Uterine smooth muscle cell (primary cell): ENCODE data around the gene ANKHD1. TPM values are rescaled to one million over a fixed set of nuclear protein-coding genes. Genes with fewer than 3 reads are reported as not detected.

Source experiments
- total RNA-seq: library from RNA; depleted of rRNA; stranded (reverse); fragments of >200 nt; gene quantifications from 2 replicates; pipeline ENCODE4 v1.2.3, GENCODE V29; 2014

ANKHD1 gene, protein sequence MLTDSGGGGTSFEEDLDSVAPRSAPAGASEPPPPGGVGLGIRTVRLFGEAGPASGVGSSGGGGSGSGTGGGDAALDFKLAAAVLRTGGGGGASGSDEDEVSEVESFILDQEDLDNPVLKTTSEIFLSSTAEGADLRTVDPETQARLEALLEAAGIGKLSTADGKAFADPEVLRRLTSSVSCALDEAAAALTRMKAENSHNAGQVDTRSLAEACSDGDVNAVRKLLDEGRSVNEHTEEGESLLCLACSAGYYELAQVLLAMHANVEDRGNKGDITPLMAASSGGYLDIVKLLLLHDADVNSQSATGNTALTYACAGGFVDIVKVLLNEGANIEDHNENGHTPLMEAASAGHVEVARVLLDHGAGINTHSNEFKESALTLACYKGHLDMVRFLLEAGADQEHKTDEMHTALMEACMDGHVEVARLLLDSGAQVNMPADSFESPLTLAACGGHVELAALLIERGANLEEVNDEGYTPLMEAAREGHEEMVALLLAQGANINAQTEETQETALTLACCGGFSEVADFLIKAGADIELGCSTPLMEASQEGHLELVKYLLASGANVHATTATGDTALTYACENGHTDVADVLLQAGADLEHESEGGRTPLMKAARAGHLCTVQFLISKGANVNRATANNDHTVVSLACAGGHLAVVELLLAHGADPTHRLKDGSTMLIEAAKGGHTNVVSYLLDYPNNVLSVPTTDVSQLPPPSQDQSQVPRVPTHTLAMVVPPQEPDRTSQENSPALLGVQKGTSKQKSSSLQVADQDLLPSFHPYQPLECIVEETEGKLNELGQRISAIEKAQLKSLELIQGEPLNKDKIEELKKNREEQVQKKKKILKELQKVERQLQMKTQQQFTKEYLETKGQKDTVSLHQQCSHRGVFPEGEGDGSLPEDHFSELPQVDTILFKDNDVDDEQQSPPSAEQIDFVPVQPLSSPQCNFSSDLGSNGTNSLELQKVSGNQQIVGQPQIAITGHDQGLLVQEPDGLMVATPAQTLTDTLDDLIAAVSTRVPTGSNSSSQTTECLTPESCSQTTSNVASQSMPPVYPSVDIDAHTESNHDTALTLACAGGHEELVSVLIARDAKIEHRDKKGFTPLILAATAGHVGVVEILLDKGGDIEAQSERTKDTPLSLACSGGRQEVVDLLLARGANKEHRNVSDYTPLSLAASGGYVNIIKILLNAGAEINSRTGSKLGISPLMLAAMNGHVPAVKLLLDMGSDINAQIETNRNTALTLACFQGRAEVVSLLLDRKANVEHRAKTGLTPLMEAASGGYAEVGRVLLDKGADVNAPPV (N-terminal part only)
- total RNA-seq: 74.0 and 87.2 TPM in 2 replicates

DNA sequence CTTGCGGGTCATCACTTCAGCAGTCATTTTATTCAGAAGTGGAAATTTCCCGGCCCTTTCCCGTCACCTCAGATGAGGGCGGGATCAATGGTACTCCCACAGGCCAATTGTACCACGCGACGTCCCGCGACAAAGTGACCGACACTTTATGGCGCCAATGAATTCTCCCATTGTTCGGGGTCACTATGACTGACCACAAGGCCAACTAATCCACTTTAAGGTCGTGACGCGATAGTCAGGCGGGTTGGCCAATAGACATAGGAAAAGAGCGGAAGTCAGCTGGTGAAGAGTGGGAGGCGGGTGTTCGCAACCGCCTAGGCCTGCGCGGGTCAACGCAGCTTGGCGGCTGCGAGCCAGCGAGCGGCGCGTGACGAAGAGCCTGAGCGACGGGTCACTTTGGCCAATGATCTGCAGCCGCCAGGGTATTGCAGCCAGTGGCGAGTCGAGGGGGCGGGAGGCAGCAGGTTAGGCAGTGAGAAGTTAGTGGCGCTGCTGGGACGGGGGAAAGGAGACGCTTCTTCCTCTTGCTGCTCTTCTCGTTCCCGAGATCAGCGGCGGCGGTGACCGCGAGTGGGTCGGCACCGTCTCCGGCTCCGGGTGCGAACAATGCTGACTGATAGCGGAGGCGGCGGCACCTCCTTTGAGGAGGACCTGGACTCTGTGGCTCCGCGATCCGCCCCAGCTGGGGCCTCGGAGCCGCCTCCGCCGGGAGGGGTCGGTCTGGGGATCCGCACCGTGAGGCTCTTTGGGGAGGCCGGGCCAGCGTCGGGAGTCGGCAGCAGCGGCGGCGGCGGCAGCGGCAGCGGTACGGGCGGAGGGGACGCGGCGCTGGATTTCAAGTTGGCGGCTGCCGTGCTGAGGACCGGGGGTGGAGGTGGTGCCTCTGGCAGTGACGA, at the start of gene ANKHD1:
Gene ANKHD1, plus strand, starts transcription at position 472 of the 896 bp plus-strand sequence. Its CDS starts 135 bp downstream, at position 607.

DNA sequence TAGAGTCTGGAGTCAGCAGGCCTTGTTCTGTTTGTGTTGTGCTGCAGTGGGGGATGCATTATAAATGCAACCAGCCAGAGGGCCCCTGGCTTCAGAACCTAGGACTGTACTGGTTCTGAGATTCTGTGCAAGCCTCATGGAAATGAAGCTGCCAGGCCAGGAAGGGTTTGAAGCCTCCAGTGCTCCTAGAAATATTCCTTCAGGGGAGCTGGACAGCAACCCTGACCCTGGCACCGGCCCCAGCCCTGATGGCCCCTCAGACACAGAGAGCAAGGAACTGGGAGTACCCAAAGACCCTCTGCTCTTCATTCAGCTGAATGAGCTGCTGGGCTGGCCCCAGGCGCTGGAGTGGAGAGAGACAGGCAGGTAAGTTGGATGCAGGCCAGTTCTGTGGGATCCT, 41.5 kb upstream of the ANKHD1 start, which contains the start of gene SLC4A9:
Gene SLC4A9, plus strand, starts transcription at position 94 of the 400 bp plus-strand sequence. Its CDS starts 43 bp downstream, at position 137.

DNA sequence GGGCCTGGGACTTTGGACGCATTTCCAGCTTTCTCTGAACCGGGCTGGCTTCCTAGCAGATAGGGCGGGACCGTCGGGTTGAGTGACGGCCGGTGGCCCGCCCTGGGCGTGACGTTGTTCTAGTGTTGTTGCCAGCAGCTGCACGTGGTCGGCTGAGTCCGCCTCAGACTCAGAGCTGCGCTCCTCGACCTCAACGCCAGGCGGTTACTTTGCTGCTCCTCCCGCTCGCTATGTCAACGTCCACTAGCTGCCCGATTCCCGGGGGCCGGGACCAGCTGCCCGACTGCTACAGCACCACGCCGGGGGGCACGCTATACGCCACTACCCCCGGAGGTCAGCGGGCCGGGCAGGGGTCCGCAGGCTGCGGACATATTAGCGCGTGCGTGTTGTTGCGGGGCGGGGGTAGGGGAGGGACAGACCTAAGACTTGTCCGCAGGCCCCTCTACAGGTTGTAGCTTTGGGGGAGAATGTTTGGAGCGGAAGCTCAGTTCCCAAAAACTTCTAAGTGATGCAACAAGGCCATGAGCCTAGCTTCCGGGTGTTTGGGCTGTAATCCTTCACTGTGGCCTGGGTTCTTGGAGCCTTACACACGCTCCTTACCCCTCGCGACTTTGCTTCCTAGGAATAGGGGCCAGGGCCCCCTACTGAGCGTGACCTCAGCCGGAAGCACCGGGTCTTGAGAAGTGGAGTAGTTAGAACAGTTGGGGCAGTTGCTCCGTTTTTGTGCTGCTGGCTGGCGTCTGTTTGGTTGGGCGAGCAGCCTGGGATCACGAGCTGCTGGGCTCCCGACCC, 146.1 kb downstream of the ANKHD1 start, which contains the start of gene EIF4EBP3:
Gene EIF4EBP3, plus strand, starts transcription at position 155 of the 792 bp plus-strand sequence. Its CDS starts 76 bp downstream, at position 231.

DNA sequence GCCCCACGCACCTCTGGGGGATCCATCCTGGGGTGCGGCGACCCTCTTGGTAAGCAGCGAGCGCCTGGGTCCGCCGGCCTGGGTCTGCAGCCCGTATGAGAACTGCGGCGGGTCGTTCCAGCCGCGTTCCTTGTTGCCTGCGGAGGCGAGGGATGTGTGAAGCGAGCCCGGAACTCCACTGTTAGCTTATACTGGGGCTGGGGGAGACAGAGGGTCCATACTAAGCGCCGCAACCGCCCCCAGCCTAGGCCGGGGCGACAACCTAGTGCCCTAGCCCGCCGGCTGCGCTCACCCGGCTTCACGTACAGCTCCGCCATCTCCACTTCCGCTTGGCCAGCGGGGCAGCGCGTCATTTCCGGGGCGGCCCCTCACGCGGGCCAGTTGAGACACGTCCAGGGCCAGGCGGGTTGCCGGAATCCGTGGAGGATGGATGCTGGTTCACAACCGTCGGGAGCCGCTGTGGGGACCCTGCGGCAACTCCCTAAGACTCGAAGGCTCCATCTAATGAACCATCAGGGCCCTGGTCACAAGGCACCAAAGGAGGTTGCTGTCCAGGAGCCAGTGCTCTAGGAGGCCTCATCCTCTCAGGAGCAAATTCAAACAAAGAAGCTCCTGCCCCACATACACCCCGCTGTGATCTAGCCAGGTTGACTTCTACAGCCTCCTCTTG, 155.6 kb downstream of the ANKHD1 start, which contains the start of gene SRA1:
Gene SRA1, minus strand, starts transcription at position 338 of the 670 bp plus-strand sequence. Its CDS starts 21 bp downstream, at position 317.

DNA sequence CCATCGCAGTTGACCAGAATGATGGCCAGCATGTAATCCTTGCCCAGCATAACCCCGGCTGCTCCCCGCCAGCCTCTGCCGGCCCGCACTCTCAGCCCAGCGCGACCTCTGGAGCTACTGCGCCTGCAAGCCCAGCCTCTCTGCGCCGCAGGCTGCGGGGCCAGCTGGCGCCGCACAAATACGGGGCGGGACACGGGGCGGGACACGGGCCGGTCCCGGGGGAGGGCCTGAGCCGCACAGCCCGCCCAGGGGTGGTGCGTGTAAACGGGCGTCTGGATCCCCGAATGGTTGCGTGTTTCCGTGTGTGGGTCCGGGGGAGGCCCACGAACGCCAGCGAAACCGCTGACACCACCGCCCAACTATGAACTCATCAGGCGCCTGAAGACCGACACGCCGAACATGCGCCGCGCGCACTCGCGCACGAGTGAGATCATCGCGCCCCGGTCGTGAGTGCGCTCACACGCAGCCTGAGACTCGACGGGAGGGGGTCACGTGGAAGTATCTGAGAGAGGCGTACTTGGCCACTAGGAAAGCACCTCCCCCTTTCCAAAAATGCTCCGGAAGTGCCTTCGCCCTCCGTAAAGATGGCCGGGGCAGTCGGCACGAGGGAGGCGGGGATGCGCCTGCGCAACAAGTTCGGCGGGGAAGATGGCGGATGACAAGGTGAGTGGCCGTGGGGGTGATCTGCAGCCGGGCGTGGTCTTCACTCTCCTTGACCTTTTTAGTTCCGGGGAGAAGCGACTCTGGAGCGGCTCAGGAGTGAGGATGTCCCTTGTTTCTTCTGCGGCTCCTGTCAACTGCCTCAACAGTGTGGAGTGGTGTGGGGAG, 162.8 kb downstream of the ANKHD1 start, which contains the start of the genes APBB3 and SLC35A4:
Gene APBB3, minus strand, starts transcription at position 403 of the 828 bp plus-strand sequence. Its CDS starts 353 bp downstream, at position 50.
Gene SLC35A4, plus strand, starts transcription at position 633 of the 828 bp plus-strand sequence. CDS start 2,342 bp downstream, outside the sequence.

Other genes starting within 250 kb of the ANKHD1 start
- 9.1 and 20.1 TPM in 2 replicates for gene CYSTM1, start 226.6 kb upstream of the ANKHD1 start, total RNA-seq
- gene PFDN1, start 98.7 kb upstream of the ANKHD1 start, total RNA-seq: 44.2 and 75.5 TPM in 2 replicates
- gene HBEGF, start 55.2 kb upstream of the ANKHD1 start, total RNA-seq: 6.0 and 12.4 TPM in 2 replicates
- gene SLC4A9, start 41.6 kb upstream of the ANKHD1 start, total RNA-seq: not detected in 2 replicates
- 0.77 and 1.1 TPM in 2 replicates for gene EIF4EBP3, start 145.8 kb downstream of the ANKHD1 start, total RNA-seq
- gene SRA1, start 155.6 kb downstream of the ANKHD1 start, total RNA-seq: 43.1 and 49.1 TPM in 2 replicates
- gene APBB3, start 162.8 kb downstream of the ANKHD1 start, total RNA-seq: 17.2 and 26.0 TPM in 2 replicates
- gene SLC35A4, start 163.0 kb downstream of the ANKHD1 start, total RNA-seq: 15.0 and 21.6 TPM in 2 replicates
- 0.11 and 0.25 TPM in 2 replicates for gene CD14, start 231.3 kb downstream of the ANKHD1 start, total RNA-seq
- gene TMCO6, start 237.6 kb downstream of the ANKHD1 start, total RNA-seq: 9.8 and 12.1 TPM in 2 replicates
- gene NDUFA2, start 245.8 kb downstream of the ANKHD1 start, total RNA-seq: 22.8 and 31.7 TPM in 2 replicates
- gene IK, start 246.0 kb downstream of the ANKHD1 start, total RNA-seq: 101 and 140 TPM in 2 replicates